SJCRH30 (cell line): Measurements from ENCODE around the gene SLC38A10. TPM values are rescaled to one million over a fixed set of nuclear protein-coding genes. Genes with fewer than 3 reads are reported as not detected.
A peak's percentile ranks its signal among the peaks of the same experiment; 100 is the strongest.

Experiments used
- DNase-seq, 2 experiments: peaks; one replicate each; pipeline ENCODE4 v3.0.0-alpha.2; 2015 to 2020
- H3K27ac ChIP-seq: fragments of 250-450 bp; sonication (Bioruptor Pico); 2 replicates; pipeline ENCODE4 v1.5.1; 2020; ENCODE audit warnings: mild to moderate bottlenecking, moderate library complexity
- H3K27me3 ChIP-seq: fragments of 250-450 bp; sonication (Bioruptor Pico); 2 replicates; pipeline ENCODE4 v1.5.1; 2020; ENCODE audit warnings: mild to moderate bottlenecking, moderate library complexity
- H3K36me3 ChIP-seq: fragments of 250-450 bp; sonication (Bioruptor Pico); 2 replicates; pipeline ENCODE4 v1.5.1; 2020; ENCODE audit warnings: mild to moderate bottlenecking, moderate library complexity
- H3K4me1 ChIP-seq: fragments of 250-450 bp; sonication (Bioruptor Pico); 2 replicates; pipeline ENCODE4 v1.5.1; 2020; ENCODE audit warnings: mild to moderate bottlenecking, moderate library complexity
- H3K4me3 ChIP-seq: fragments of 250-450 bp; sonication (Bioruptor Pico); 2 replicates; pipeline ENCODE4 v1.5.1; 2020; ENCODE audit warnings: mild to moderate bottlenecking, moderate library complexity
- H3K9me3 ChIP-seq: fragments of 250-450 bp; sonication (Bioruptor Pico); replicated peaks from 2 replicates; pipeline ENCODE4 v1.5.1; 2020; ENCODE audit warnings: mild to moderate bottlenecking, moderate library complexity
- total RNA-seq: library from RNA; depleted of rRNA; stranded (reverse); fragments of >200 nt; shearing (Covaris generic); gene quantifications from 2 replicates; pipeline ENCODE4 v1.2.3, GENCODE V29; 2014

SLC38A10 gene
- total RNA-seq, 1 experiment from 2014 or later, result 97.0 TPM

DNA sequence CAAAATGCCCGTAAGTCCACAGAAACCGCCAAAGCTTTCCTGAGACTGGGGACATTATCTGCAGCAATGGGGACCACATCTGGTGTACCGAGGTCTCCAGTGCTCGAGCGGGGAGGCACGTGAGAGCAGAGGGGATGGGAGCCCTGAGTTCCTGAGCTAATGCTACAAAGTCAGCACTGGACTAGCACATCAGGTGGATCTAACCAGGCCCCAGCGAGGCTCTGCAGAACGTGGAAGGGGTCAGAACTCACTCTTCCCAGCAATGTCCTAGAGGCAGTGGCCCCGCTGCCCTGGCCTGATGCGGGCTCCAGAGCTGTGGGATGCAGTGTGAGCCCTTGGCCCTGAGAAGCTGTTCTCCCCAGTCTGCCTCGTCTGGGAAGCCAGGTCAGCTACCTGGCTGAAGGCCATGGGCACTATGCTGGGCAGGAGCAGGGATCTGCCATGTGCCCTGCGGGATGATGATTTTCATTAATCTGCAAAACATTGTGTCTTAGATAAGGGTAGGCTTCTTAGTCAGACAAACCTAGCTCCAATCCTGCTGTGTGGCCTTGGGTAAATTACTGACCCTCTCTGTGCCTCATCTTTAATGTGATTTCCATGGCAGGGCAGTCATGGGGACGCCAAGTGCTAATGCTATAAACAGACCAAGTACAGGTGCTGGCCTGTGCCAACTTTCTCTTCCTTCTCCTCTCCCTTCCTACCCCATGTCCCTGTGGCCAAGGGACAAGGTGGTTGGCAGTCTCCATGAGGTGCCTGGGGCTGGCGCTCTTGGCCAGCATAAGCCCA, 40.1 kb upstream of the SLC38A10 start:
- H3K27ac ChIP-seq, result no peak overlapping the region
- peaks cover 66% of the 10 kb centered on the region for H3K4me1 ChIP-seq
- H3K9me3 ChIP-seq, result no peaks in the 10 kb centered on the region
- no peaks in the 10 kb centered on the region for H3K36me3 ChIP-seq
- DNase-seq, result peak in 1 of 2 experiments; percentile 27
- H3K27me3 ChIP-seq, result peaks cover 24% of the 10 kb centered on the region
- no peak overlapping the region for H3K4me3 ChIP-seq

DNA sequence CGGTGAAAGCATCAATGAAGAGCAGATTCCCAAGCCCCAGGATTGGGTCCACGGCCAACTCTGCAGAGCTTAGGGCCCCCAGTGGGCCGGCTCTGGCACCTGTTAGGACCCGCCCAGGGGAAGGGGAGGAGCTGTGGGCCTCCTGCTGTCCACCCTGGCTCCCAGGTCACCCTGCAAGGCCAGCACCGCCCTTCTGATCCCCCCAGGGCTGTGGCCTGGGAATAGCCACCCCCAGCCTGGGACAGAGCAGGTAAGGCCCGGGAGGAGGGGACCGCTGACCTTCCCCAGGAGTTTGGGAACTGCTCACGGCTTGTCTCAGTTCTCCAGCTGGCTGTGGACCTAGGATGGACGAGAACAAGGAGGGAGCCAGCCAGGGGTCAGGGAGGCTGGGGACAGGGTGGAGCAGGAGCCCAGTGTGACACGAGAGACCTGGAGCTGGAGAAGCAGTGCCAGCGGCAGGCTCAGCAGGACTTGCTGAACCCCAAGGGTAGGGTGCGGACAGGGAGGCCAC, 39.3 kb upstream of the SLC38A10 start:
- Histone ChIP-seq H3K27me3 (peaks cover 24% of the 10 kb centered on the region), H3K9me3 (no peaks in the 10 kb centered on the region), H3K36me3 (no peaks in the 10 kb centered on the region), H3K27ac (no peak overlapping the region), H3K4me3 (no peak overlapping the region), H3K4me1 (peaks cover 69% of the 10 kb centered on the region)
- DNase-seq, result peak; percentile 45 to 68

- H3K27ac ChIP-seq, result no peak overlapping the region
- H3K36me3 ChIP-seq, result no peaks in the 10 kb centered on the region
- DNase-seq, result peak in 1 of 2 experiments; percentile 38
These were observed 38.7 kb upstream of the SLC38A10 start for GRCh38 chr17:81333616-81334368.

GRCh38 chr17:81332914-81333528, 37.9 kb upstream of the SLC38A10 start:
- H3K27me3 ChIP-seq, result peaks cover 24% of the 10 kb centered on the region
- no peaks in the 10 kb centered on the region for H3K9me3 ChIP-seq
- no peak overlapping the region for H3K27ac ChIP-seq
- H3K4me1 ChIP-seq, result peaks cover 72% of the 10 kb centered on the region
- H3K36me3 ChIP-seq, result no peaks in the 10 kb centered on the region
- H3K4me3 ChIP-seq, result no peak overlapping the region
- DNase-seq, result peak; percentile 31 to 60

More at GRCh38 chr17:81333616-81334368, 38.7 kb upstream of the SLC38A10 start:
- Histone ChIP-seq H3K4me1 (peaks cover 70% of the 10 kb centered on the region), H3K9me3 (no peaks in the 10 kb centered on the region), H3K27me3 (peaks cover 24% of the 10 kb centered on the region), H3K4me3 (no peak overlapping the region)

- H3K27me3 ChIP-seq, result peaks cover 24% of the 10 kb centered on the region
- H3K4me3 ChIP-seq, result no peak overlapping the region
- H3K4me1 ChIP-seq, result peaks cover 75% of the 10 kb centered on the region
- no peak overlapping the region for H3K27ac ChIP-seq
- no peaks in the 10 kb centered on the region for H3K36me3 ChIP-seq
- no peak for DNase-seq
- no peaks in the 10 kb centered on the region for H3K9me3 ChIP-seq
These were observed 37.2 kb upstream of the SLC38A10 start for GRCh38 chr17:81332118-81332834.

DNA sequence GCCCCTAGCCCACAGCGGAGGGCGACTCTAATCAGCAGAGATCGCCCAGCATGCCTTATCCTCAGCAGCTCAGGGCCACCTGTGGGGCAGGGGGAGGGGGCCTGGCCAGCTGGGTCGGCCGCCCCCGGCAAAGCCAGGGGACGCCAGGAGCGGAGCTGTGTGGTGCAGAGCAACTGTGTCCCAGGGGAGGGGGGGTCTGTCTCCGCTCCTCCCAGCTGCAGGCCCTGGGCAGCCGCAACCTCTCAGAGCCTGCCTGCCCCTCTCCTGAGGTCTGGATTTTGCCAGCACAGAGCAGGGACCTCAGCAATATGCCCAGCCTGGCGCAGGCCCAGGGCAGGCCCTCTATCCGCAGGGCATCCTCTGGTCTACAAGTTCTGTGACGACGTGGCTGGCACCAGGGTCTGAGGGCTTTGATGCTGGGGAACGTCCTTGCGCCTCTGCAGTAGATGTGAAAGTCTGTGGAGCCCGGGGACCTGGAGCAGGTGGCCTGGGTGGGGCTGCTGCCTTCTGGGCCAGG, 36.5 kb upstream of the SLC38A10 start:
- Histone ChIP-seq H3K27me3 (peaks cover 24% of the 10 kb centered on the region), H3K9me3 (no peaks in the 10 kb centered on the region), H3K4me3 (no peak overlapping the region), H3K36me3 (no peaks in the 10 kb centered on the region), H3K4me1 (peaks cover 74% of the 10 kb centered on the region), H3K27ac (peak overlapping the region; percentile 79)
- peak; percentile 92 to 93 for DNase-seq

GRCh38 chr17:81330884-81331245, 35.8 kb upstream of the SLC38A10 start:
- H3K27me3 ChIP-seq, result peaks cover 24% of the 10 kb centered on the region
- no peak overlapping the region for H3K4me3 ChIP-seq
- peak overlapping the region; percentile 79 for H3K27ac ChIP-seq
- H3K4me1 ChIP-seq, result peaks cover 74% of the 10 kb centered on the region
- DNase-seq, result peak in 1 of 2 experiments; percentile 39
- no peaks in the 10 kb centered on the region for H3K36me3 ChIP-seq
- no peaks in the 10 kb centered on the region for H3K9me3 ChIP-seq

DNA sequence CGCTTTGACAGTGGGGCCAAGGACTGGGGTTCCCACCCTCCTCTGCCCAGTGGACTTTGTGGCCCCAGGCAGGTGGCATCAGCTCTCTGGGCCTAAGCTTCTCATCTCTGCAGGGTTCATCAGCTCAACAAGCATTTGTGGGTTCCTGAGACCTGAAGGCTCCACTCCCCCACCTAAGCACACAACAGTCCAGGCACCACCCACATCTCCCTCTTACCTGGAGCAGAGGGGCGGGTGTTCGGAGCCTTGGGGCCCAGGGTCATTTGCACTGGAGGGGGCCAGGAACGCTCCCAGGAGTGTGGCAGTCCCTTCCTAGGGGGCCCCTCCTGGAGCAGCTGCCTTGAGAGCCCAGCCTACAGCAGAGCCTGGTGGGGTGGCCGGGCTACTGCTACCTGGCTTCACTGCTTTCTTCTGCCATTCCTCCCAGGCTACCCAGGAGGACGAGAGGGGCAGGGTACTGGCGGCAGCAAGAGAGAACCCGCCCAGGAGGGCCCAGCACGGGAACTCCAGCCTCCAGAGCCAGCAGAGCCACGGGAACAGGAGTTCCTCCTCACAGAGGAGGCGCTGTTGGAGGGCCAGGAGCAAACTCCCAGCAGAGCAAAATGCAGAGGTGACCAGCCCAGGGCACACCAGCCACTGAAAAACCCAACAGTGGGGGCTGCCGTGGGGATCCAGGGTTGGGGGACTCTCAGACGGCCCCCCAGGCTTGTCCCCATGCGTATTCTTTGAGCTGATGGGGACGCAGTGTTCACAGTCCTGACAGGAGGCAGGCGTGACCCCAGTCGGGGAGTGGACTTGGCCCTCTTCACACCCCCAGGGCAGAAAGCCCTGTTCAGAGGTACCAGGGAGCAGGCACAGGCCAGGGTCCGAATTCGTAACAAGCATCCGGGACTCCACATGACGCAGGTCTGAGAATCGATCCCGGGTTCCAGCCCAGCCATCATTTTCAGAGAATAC, 35.1 kb upstream of the SLC38A10 start:
- H3K27ac ChIP-seq, result peak overlapping the region; percentile 79
- H3K4me1 ChIP-seq, result peaks cover 80% of the 10 kb centered on the region
- peak; percentile 78 to 83 for DNase-seq
- H3K9me3 ChIP-seq, result no peaks in the 10 kb centered on the region
- H3K4me3 ChIP-seq, result peak overlapping the region; percentile 0; the same call in 1 of the 2 replicates
- H3K36me3 ChIP-seq, result no peaks in the 10 kb centered on the region
- H3K27me3 ChIP-seq, result peaks cover 24% of the 10 kb centered on the region

DNA sequence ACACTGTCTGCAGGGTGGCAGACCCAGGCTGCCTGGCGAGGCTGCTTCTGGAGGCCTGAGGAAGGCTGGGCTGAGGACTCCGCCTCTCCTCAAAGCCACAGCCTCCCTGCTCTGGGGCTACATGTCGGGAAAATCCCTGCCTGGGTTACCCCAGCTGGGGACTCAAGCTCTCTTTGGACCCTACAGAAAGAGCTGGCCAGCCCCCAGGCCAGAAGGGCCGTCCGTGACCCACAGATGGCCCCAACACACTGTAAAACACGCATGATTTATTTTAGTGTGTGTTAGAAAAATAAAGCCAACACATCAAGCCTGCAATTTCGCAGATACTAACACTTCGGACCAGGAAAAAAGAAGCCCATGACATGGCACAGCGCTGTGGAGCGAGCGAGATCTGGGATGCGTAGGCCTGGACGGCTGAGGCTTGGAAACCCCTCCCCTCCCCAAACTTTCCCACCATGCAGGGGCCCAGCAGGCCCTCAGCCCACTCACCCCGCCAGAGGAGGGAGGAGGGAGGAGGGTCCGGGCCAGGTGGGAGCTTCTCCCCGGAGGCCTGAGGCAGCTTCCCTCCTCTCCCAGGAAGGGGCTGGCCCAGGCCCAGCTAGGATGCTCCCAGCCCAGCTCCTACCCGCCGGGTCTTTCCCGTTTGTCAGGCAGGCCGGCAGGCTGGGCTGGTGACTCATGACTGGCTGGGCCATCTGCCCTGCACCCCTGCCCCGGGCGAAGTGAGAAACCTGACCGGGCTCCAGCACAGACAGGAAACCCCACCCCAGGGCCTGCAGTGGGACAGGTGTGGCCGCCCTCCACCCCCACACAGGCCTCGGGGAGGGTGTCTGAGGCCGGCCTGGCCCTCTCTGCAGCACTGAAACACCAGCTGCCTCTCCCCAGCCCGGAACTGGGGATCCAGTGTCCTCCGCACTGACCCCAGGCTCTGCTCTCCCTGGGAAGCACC, 34.1 kb upstream of the SLC38A10 start:
- no peaks in the 10 kb centered on the region for H3K36me3 ChIP-seq
- H3K4me1 ChIP-seq, result peaks cover 83% of the 10 kb centered on the region

GRCh38 chr17:81328489-81328888, 33.4 kb upstream of the SLC38A10 start:
- Histone ChIP-seq H3K9me3 (no peaks in the 10 kb centered on the region), H3K4me1 (peaks cover 83% of the 10 kb centered on the region), H3K4me3 (peak overlapping the region; percentile 28), H3K27me3 (peaks cover 11% of the 10 kb centered on the region), H3K27ac (peak overlapping the region; percentile 79), H3K36me3 (no peaks in the 10 kb centered on the region)
- DNase-seq, result peak in 1 of 2 experiments; percentile 62

More for the DNA sequence above, 34.1 kb upstream of the SLC38A10 start:
- Histone ChIP-seq H3K9me3 (no peaks in the 10 kb centered on the region), H3K4me3 (peak overlapping the region; percentile 28), H3K27ac (peak overlapping the region; percentile 79), H3K27me3 (peaks cover 19% of the 10 kb centered on the region)
- peak; percentile 100 for DNase-seq

DNA sequence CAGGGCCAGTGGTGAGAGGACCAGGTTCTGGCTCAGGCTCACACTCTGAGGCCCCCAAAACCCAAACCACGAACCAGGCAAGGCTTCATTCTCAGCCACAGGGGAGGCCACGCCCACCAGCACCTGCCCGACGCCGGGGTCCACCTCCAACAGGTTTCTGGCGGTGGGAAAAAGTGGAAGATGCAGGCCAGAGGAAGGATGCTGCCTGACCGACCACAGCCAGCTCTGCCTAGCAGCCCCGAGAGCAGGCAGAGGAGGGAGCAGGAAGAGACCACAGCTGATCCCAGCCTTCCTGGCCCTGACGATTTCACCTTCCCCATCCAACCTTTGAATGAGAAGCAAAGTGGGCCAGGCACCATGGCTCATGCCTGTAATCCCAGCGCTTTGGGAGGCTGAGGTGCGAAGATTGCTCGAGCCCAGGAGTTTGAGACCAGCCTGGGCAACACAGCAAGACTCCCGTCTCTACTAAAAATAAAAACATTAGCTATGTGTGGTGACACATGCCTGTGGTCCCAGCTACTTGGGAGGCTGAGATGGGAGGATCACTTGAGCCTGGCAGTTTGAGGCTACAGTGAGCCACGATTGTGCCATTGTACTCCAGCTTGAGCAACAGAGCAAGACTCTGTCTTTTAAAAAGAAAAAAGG, 30.7 kb upstream of the SLC38A10 start:
- Histone ChIP-seq H3K4me3 (no peak overlapping the region), H3K27ac (no peak overlapping the region), H3K27me3 (no peaks in the 10 kb centered on the region), H3K4me1 (peaks cover 69% of the 10 kb centered on the region), H3K9me3 (no peaks in the 10 kb centered on the region), H3K36me3 (no peaks in the 10 kb centered on the region)
- no peak for DNase-seq
